ENCODE data around the gene PLEKHM3. TPM values are rescaled to one million over a fixed set of nuclear protein-coding genes. Genes with fewer than 3 reads are reported as not detected.

PLEKHM3 gene
- total RNA-seq, 4 donors from 2014 or later = 14.9 to 28.3 (median 21.0) TPM

- Histone ChIP-seq H3K9me3 (no peaks in the 10 kb centered on the region), H3K4me3 (no peak overlapping the region), H3K36me3 (no peaks in the 10 kb centered on the region), H3K27ac (no peak overlapping the region), H3K27me3 (no peaks in the 10 kb centered on the region), H3K4me1 (no peaks in the 10 kb centered on the region)
- no peak for TF ChIP-seq CTCF (IDR thresholded peaks at IDR 0.05)
- no peak for TF ChIP-seq POLR2AphosphoS5 (IDR thresholded peaks at IDR 0.05)
- TF ChIP-seq POLR2A (IDR thresholded peaks at IDR 0.05) = no peak
- TF ChIP-seq EP300 (IDR thresholded peaks at IDR 0.05) = no peak
- no peak for DNase-seq (ENCODE audit: low spot score in 2 of 2)
- WGBS = 93% methylated on average over 4 of the region's 4 CpGs
These were observed 89.3 kb downstream of the PLEKHM3 start for GRCh38 chr2:207935991-207936370.

DNA sequence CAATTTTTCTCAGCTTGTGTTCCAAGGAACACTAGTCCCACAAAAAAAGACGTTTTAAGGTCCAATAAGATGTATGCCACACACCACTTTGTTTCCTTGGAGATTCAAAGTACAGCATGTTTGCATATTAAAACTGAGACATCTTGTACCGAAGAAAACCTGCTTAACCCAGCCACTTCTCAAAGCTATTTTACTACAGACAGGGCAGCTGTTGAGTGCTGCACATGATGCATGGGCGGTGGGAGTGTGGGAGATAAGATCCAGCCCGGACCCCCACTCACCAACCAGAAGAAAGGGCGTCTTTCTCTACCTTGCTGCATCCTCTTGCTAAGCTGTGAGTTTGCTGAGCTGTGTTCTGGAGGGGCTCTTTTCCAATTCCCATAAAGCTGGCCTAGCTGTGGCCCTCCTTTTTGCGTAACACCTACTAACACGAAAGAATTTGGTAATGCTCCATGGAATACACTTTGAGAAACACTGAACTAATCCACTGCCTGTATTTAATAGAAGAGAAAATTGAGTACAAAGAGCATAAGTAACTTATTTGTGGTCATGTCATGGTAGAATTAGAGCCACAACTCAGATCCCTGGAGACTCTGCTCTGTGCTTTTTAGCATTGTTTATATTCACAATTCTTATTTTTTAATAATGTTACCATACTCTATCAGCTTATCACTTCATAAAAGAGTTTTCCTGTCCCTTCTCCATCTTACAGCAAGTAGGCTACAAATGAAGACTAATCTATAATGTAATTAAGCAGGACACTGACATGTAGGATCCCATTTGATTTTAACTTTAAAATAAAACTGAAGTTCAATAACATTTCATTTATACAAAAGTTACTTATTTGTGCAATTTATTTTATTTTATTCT is 90.0 kb downstream of the PLEKHM3 start:
- no peak overlapping the region for H3K4me3 ChIP-seq
- H3K36me3 ChIP-seq = no peaks in the 10 kb centered on the region
- WGBS = 81% methylated on average over 7 of the region's 7 CpGs
- no peak for TF ChIP-seq EP300 (IDR thresholded peaks at IDR 0.05)
- no peak for TF ChIP-seq POLR2AphosphoS5 (IDR thresholded peaks at IDR 0.05)
- TF ChIP-seq CTCF (IDR thresholded peaks at IDR 0.05) = no peak
- no peak for TF ChIP-seq POLR2A (IDR thresholded peaks at IDR 0.05)
- DNase-seq (ENCODE audit: low spot score in 2 of 2) = no peak
- no peak overlapping the region for H3K27ac ChIP-seq
- no peaks in the 10 kb centered on the region for H3K9me3 ChIP-seq
- no peaks in the 10 kb centered on the region for H3K27me3 ChIP-seq
- H3K4me1 ChIP-seq = no peaks in the 10 kb centered on the region

GRCh38 chr2:207934720-207935119 is 90.6 kb downstream of the PLEKHM3 start:
- TF ChIP-seq CTCF (IDR thresholded peaks at IDR 0.05) (no peak), POLR2A (IDR thresholded peaks at IDR 0.05) (no peak), EP300 (IDR thresholded peaks at IDR 0.05) (no peak), POLR2AphosphoS5 (IDR thresholded peaks at IDR 0.05) (no peak)
- H3K27me3 ChIP-seq = no peaks in the 10 kb centered on the region
- H3K9me3 ChIP-seq = no peaks in the 10 kb centered on the region
- H3K4me1 ChIP-seq = no peaks in the 10 kb centered on the region
- H3K4me3 ChIP-seq = no peak overlapping the region
- no peaks in the 10 kb centered on the region for H3K36me3 ChIP-seq
- DNase-seq (ENCODE audit: low spot score in 2 of 2) = no peak
- WGBS = 91% methylated on average over 7 of the region's 7 CpGs
- H3K27ac ChIP-seq = no peak overlapping the region

GRCh38 chr2:207933396-207934065 is 91.8 kb downstream of the PLEKHM3 start:
- no peaks in the 10 kb centered on the region for H3K9me3 ChIP-seq
- no peak overlapping the region for H3K27ac ChIP-seq
- no peak overlapping the region for H3K4me3 ChIP-seq
- H3K4me1 ChIP-seq = no peaks in the 10 kb centered on the region
- WGBS = 86% methylated on average over 9 of the region's 9 CpGs
- no peaks in the 10 kb centered on the region for H3K36me3 ChIP-seq
- no peaks in the 10 kb centered on the region for H3K27me3 ChIP-seq
- TF ChIP-seq POLR2AphosphoS5 (IDR thresholded peaks at IDR 0.05) = no peak
- no peak for DNase-seq (ENCODE audit: low spot score in 2 of 2)

DNA sequence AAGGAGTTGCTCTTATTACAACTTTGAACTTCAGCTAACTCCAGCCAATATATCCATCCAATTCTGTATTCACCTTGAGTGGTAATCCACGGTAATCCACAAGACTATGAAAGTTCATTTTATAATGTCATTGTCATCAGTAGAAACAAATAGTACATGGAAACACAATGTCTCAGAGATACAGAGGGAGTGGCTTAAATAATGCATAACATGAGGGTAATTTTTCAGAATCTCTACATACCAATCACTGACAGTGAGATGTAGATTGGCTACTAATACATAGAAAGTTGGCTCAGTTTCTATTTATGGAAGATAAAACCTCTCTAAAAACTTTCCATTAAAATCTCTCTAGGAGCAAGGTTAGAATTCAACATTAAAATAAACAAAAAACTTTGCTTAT is 93.2 kb downstream of the PLEKHM3 start:
- H3K36me3 ChIP-seq = no peaks in the 10 kb centered on the region
- H3K4me1 ChIP-seq = no peaks in the 10 kb centered on the region
- no peak for DNase-seq (ENCODE audit: low spot score in 2 of 2)
- H3K9me3 ChIP-seq = no peaks in the 10 kb centered on the region
- TF ChIP-seq POLR2AphosphoS5 (IDR thresholded peaks at IDR 0.05) (no peak), CTCF (IDR thresholded peaks at IDR 0.05) (no peak), EP300 (IDR thresholded peaks at IDR 0.05) (no peak), POLR2A (IDR thresholded peaks at IDR 0.05) (no peak)
- 94% methylated on average over 1 of the region's 1 CpG for WGBS
- H3K27ac ChIP-seq = no peak overlapping the region
- H3K4me3 ChIP-seq = no peak overlapping the region
- H3K27me3 ChIP-seq = no peaks in the 10 kb centered on the region
